T-helper 17 cell (primary cell): ENCODE measurements around the gene ENPP6. TPM values are rescaled to one million over a fixed set of nuclear protein-coding genes. Genes with fewer than 3 reads are reported as not detected.

ENCODE experiments used
- ATAC-seq: fragments of 150-1000 bp; cut with Tn5 transposase; 2 replicates; pipeline ENCODE4 v1.10.0; 2021; ENCODE audit warnings: mild to moderate bottlenecking, moderate library complexity
- DNase-seq, 3 donors: peaks; one replicate each; pipeline versions ENCODE4 v3.0.0 to v3.0.0-alpha.2; 2020 to 2021
- H3K9me3 ChIP-seq: one replicate; pipeline ENCODE4 v1.7.0; 2013; ENCODE audit warnings: low read length, mild to moderate bottlenecking; ENCODE audit not compliant: control insufficient read depth, poor library complexity, severe bottlenecking
- H3K27ac Mint-ChIP-seq: one replicate; pipeline ENCODE4 v1.8.0; 2022; ENCODE audit warnings: mild to moderate bottlenecking, moderate library complexity, mixed read lengths
- H3K27me3 Mint-ChIP-seq: one replicate; pipeline ENCODE4 v1.8.0; 2022; ENCODE audit warnings: mixed read lengths
- H3K36me3 Mint-ChIP-seq: one replicate; pipeline ENCODE4 v1.8.0; 2022; ENCODE audit warnings: low read depth, mixed read lengths
- H3K4me1 Mint-ChIP-seq: one replicate; pipeline ENCODE4 v1.8.0; 2022; ENCODE audit warnings: mild to moderate bottlenecking, mixed read lengths
- H3K4me3 Mint-ChIP-seq: one replicate; pipeline ENCODE4 v1.8.0; 2022; ENCODE audit warnings: mild to moderate bottlenecking, moderate library complexity, mixed read lengths
- total RNA-seq, 4 donors: library from RNA in 2 of 4; stranded (reverse) in 2 of 4; gene quantifications; one replicate each; pipeline ENCODE4 v1.2.3 and lab custom pipeline; 2022 to 2026

The ENPP6 gene
- total RNA-seq, 2 donors from 2014 or later, result not detected

GRCh38 chr4:184252136-184253071, 34.7 kb upstream of the ENPP6 start:
- Mint-ChIP-seq H3K36me3 (peaks cover 5% of the 10 kb centered on the region), H3K4me3 (no peak overlapping the region), H3K4me1 (peaks cover 7% of the 10 kb centered on the region), H3K27ac (no peak overlapping the region), H3K27me3 (peaks cover 31% of the 10 kb centered on the region)
- H3K9me3 ChIP-seq, result no peaks in the 10 kb centered on the region
- no peak for ATAC-seq
- no peak for DNase-seq

- Mint-ChIP-seq H3K27ac (no peak overlapping the region), H3K4me3 (no peak overlapping the region), H3K4me1 (peaks cover 9% of the 10 kb centered on the region), H3K27me3 (peaks cover 29% of the 10 kb centered on the region), H3K36me3 (peaks cover 7% of the 10 kb centered on the region)
- DNase-seq (no peak), ATAC-seq (no peak)
- H3K9me3 ChIP-seq, result no peaks in the 10 kb centered on the region
These were observed 34.0 kb upstream of the ENPP6 start for GRCh38 chr4:184251670-184251980.

GRCh38 chr4:184250795-184251669, 33.4 kb upstream of the ENPP6 start:
- Mint-ChIP-seq H3K4me3 (no peak overlapping the region), H3K4me1 (peaks cover 9% of the 10 kb centered on the region), H3K27ac (no peak overlapping the region), H3K27me3 (peaks cover 27% of the 10 kb centered on the region), H3K36me3 (peaks cover 7% of the 10 kb centered on the region)
- DNase-seq (no peak), ATAC-seq (peak; percentile 85)
- no peaks in the 10 kb centered on the region for H3K9me3 ChIP-seq

- H3K9me3 ChIP-seq, result no peaks in the 10 kb centered on the region
- Mint-ChIP-seq H3K27me3 (peaks cover 28% of the 10 kb centered on the region), H3K36me3 (peaks cover 7% of the 10 kb centered on the region), H3K4me3 (no peak overlapping the region), H3K4me1 (peaks cover 9% of the 10 kb centered on the region), H3K27ac (no peak overlapping the region)
- DNase-seq, result no peak
- no peak for ATAC-seq
These were observed 30.5 kb upstream of the ENPP6 start for GRCh38 chr4:184248216-184248615.

- no peak for DNase-seq
- H3K4me1 Mint-ChIP-seq, result peaks cover 9% of the 10 kb centered on the region
- H3K36me3 Mint-ChIP-seq, result peaks cover 7% of the 10 kb centered on the region
- H3K27me3 Mint-ChIP-seq, result peaks cover 28% of the 10 kb centered on the region
- no peak overlapping the region for H3K27ac Mint-ChIP-seq
- no peak for ATAC-seq
- H3K9me3 ChIP-seq, result no peaks in the 10 kb centered on the region
- H3K4me3 Mint-ChIP-seq, result no peak overlapping the region
These were observed 29.7 kb upstream of the ENPP6 start for GRCh38 chr4:184247421-184247820.

- Mint-ChIP-seq H3K36me3 (peaks cover 5% of the 10 kb centered on the region), H3K27me3 (peaks cover 28% of the 10 kb centered on the region), H3K4me1 (peaks cover 7% of the 10 kb centered on the region), H3K27ac (no peak overlapping the region), H3K4me3 (no peak overlapping the region)
- no peaks in the 10 kb centered on the region for H3K9me3 ChIP-seq
- ATAC-seq (no peak), DNase-seq (no peak)
These were observed 28.8 kb upstream of the ENPP6 start for GRCh38 chr4:184246426-184246825.

GRCh38 chr4:184238072-184238745, 20.5 kb upstream of the ENPP6 start:
- Mint-ChIP-seq H3K4me1 (peaks cover 4% of the 10 kb centered on the region), H3K4me3 (no peak overlapping the region), H3K36me3 (no peaks in the 10 kb centered on the region), H3K27ac (peak overlapping the region; percentile 82), H3K27me3 (no peaks in the 10 kb centered on the region)
- DNase-seq (no peak), ATAC-seq (no peak)
- no peaks in the 10 kb centered on the region for H3K9me3 ChIP-seq

GRCh38 chr4:184237612-184238011, 19.9 kb upstream of the ENPP6 start:
- H3K36me3 Mint-ChIP-seq, result no peaks in the 10 kb centered on the region

GRCh38 chr4:184235526-184235925, 17.9 kb upstream of the ENPP6 start:
- H3K27me3 Mint-ChIP-seq, result no peaks in the 10 kb centered on the region
- H3K9me3 ChIP-seq, result no peaks in the 10 kb centered on the region
- H3K4me1 Mint-ChIP-seq, result peaks cover 4% of the 10 kb centered on the region
- H3K27ac Mint-ChIP-seq, result no peak overlapping the region
- DNase-seq (no peak), ATAC-seq (no peak)
- no peaks in the 10 kb centered on the region for H3K36me3 Mint-ChIP-seq
- no peak overlapping the region for H3K4me3 Mint-ChIP-seq

More at GRCh38 chr4:184237612-184238011, 19.9 kb upstream of the ENPP6 start:
- H3K27ac Mint-ChIP-seq, result peak overlapping the region; percentile 82
- DNase-seq, result no peak
- no peak overlapping the region for H3K4me3 Mint-ChIP-seq
- peaks cover 4% of the 10 kb centered on the region for H3K4me1 Mint-ChIP-seq
- H3K27me3 Mint-ChIP-seq, result no peaks in the 10 kb centered on the region
- no peaks in the 10 kb centered on the region for H3K9me3 ChIP-seq
- peak; percentile 83 for ATAC-seq

GRCh38 chr4:184234155-184234554, 16.5 kb upstream of the ENPP6 start:
- no peaks in the 10 kb centered on the region for H3K9me3 ChIP-seq
- Mint-ChIP-seq H3K36me3 (no peaks in the 10 kb centered on the region), H3K4me1 (peaks cover 15% of the 10 kb centered on the region), H3K27me3 (no peaks in the 10 kb centered on the region), H3K27ac (peak overlapping the region; percentile 8), H3K4me3 (no peak overlapping the region)
- no peak for DNase-seq
- ATAC-seq, result no peak

GRCh38 chr4:184232975-184233374, 15.3 kb upstream of the ENPP6 start:
- peaks cover 8% of the 10 kb centered on the region for H3K27me3 Mint-ChIP-seq
- peaks cover 24% of the 10 kb centered on the region for H3K4me1 Mint-ChIP-seq

GRCh38 chr4:184232202-184232601, 14.5 kb upstream of the ENPP6 start:
- H3K36me3 Mint-ChIP-seq, result no peaks in the 10 kb centered on the region
- no peak for ATAC-seq
- no peak for DNase-seq
- no peaks in the 10 kb centered on the region for H3K9me3 ChIP-seq
- no peak overlapping the region for H3K4me3 Mint-ChIP-seq
- peaks cover 20% of the 10 kb centered on the region for H3K4me1 Mint-ChIP-seq
- no peak overlapping the region for H3K27ac Mint-ChIP-seq
- H3K27me3 Mint-ChIP-seq, result peaks cover 8% of the 10 kb centered on the region

More at GRCh38 chr4:184232975-184233374, 15.3 kb upstream of the ENPP6 start:
- DNase-seq (no peak), ATAC-seq (no peak)
- no peak overlapping the region for H3K27ac Mint-ChIP-seq
- H3K36me3 Mint-ChIP-seq, result no peaks in the 10 kb centered on the region
- H3K9me3 ChIP-seq, result no peaks in the 10 kb centered on the region
- no peak overlapping the region for H3K4me3 Mint-ChIP-seq

GRCh38 chr4:184231573-184231972, 13.9 kb upstream of the ENPP6 start:
- Mint-ChIP-seq H3K4me1 (peaks cover 20% of the 10 kb centered on the region), H3K36me3 (no peaks in the 10 kb centered on the region), H3K4me3 (no peak overlapping the region), H3K27me3 (peaks cover 8% of the 10 kb centered on the region), H3K27ac (no peak overlapping the region)
- H3K9me3 ChIP-seq, result no peaks in the 10 kb centered on the region
- DNase-seq (no peak), ATAC-seq (no peak)
